ENCODE results near the gene MGMT. TPM values are rescaled to one million over a fixed set of nuclear protein-coding genes. Genes with fewer than 3 reads are reported as not detected.

Gene MGMT
- polyA plus RNA-seq, 1 donor from 2014 or later = 0.94 TPM

DNA sequence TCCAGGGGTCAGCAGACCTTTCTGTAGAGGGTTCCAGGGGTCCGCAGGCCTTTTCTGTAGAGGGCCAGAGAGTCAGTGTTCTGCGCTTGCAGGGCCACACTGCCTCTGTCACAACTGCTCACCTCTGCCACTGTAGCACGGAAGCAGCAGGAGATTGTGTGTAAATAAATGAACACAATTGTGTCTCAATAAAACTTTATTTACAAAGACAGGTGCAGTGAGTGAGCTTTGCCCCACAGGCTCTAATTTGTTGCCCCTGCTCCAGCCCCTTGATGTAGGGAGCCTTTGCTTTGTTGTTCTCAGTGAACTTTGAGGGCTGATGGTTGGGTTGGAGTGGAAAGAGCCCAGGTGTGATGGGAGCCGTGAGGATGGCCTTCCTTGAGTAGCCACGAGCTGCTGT, 67.8 kb downstream of the MGMT start:
- Histone ChIP-seq H4K20me1 (ENCODE audit: insufficient read depth) (no peaks in the 10 kb centered on the region), H3K36me3 (ENCODE audit: insufficient read depth, low read length) (no peaks in the 10 kb centered on the region), H3K79me2 (replicated peaks; ENCODE audit: insufficient read depth, low read length) (no peaks in the 10 kb centered on the region), H3K9ac (ENCODE audit: low read length) (no peak overlapping the region), H3K27me3 (ENCODE audit: insufficient read depth, low read depth, low read length) (no peaks in the 10 kb centered on the region), H3K9me2 (ENCODE audit: insufficient read depth, low read length) (no peaks in the 10 kb centered on the region), H3K27ac (ENCODE audit: low read length) (no peak overlapping the region), H3K9me3 (ENCODE audit: low read length) (no peaks in the 10 kb centered on the region), H3K4me2 (ENCODE audit: low read length) (no peak overlapping the region), H2AFZ (ENCODE audit: low read depth, low read length) (no peak overlapping the region), H3F3A (ENCODE audit: insufficient read depth, low read length, poor library complexity, severe bottlenecking) (no peaks in the 10 kb centered on the region), H3K4me3 (ENCODE audit: low read length) (no peak overlapping the region)
- TF ChIP-seq RAD21 (conservative IDR thresholded peaks at IDR 0.05) = no peak

DNA sequence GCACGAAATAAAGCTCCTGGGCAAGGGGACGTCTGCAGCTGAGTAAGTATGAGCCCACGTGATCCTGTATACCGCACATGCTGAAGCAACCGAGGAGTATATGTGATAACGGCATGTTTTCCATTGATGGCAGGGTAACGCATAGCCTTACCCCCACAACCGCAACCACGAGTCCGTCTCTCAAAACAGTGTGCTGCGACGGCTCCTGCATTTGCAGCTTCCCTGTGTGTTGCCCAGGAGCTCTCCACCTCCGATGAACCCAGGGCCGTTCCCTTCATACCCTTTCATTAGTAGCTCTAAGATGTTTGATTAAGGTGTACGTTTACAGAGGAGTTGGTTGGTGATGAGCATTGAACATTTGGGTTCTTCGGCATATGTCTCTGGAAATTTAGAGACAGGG, 69.3 kb downstream of the MGMT start:
- no peak overlapping the region for H2AFZ ChIP-seq (ENCODE audit: low read depth, low read length)
- H3K27ac ChIP-seq (ENCODE audit: low read length) = no peak overlapping the region
- TF ChIP-seq MXI1 (conservative IDR thresholded peaks at IDR 0.05; ENCODE audit: poor library complexity, severe bottlenecking) (no peak), SMC3 (conservative IDR thresholded peaks at IDR 0.05; ENCODE audit: poor library complexity) (no peak), RAD21 (conservative IDR thresholded peaks at IDR 0.05) (no peak), TAF1 (IDR thresholded peaks at IDR 0.05; ENCODE audit: low read depth) (no peak), EP300 (conservative IDR thresholded peaks at IDR 0.05; ENCODE audit: poor library complexity, severe bottlenecking) (no peak), POLR2AphosphoS5 (IDR thresholded peaks at IDR 0.05) (no peak), EZH2 (IDR thresholded peaks at IDR 0.05; ENCODE audit: borderline replicate concordance, insufficient read depth, low read length, poor library complexity, severe bottlenecking) (no peak)
- TF ChIP-seq, protein P1, sequence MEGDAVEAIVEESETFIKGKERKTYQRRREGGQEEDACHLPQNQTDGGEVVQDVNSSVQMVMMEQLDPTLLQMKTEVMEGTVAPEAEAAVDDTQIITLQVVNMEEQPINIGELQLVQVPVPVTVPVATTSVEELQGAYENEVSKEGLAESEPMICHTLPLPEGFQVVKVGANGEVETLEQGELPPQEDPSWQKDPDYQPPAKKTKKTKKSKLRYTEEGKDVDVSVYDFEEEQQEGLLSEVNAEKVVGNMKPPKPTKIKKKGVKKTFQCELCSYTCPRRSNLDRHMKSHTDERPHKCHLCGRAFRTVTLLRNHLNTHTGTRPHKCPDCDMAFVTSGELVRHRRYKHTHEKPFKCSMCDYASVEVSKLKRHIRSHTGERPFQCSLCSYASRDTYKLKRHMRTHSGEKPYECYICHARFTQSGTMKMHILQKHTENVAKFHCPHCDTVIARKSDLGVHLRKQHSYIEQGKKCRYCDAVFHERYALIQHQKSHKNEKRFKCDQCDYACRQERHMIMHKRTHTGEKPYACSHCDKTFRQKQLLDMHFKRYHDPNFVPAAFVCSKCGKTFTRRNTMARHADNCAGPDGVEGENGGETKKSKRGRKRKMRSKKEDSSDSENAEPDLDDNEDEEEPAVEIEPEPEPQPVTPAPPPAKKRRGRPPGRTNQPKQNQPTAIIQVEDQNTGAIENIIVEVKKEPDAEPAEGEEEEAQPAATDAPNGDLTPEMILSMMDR (IDR thresholded peaks at IDR 0.05; ENCODE audit: poor library complexity, severe bottlenecking) = no peak
- TF ChIP-seq, protein P2, sequence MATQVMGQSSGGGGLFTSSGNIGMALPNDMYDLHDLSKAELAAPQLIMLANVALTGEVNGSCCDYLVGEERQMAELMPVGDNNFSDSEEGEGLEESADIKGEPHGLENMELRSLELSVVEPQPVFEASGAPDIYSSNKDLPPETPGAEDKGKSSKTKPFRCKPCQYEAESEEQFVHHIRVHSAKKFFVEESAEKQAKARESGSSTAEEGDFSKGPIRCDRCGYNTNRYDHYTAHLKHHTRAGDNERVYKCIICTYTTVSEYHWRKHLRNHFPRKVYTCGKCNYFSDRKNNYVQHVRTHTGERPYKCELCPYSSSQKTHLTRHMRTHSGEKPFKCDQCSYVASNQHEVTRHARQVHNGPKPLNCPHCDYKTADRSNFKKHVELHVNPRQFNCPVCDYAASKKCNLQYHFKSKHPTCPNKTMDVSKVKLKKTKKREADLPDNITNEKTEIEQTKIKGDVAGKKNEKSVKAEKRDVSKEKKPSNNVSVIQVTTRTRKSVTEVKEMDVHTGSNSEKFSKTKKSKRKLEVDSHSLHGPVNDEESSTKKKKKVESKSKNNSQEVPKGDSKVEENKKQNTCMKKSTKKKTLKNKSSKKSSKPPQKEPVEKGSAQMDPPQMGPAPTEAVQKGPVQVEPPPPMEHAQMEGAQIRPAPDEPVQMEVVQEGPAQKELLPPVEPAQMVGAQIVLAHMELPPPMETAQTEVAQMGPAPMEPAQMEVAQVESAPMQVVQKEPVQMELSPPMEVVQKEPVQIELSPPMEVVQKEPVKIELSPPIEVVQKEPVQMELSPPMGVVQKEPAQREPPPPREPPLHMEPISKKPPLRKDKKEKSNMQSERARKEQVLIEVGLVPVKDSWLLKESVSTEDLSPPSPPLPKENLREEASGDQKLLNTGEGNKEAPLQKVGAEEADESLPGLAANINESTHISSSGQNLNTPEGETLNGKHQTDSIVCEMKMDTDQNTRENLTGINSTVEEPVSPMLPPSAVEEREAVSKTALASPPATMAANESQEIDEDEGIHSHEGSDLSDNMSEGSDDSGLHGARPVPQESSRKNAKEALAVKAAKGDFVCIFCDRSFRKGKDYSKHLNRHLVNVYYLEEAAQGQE (IDR thresholded peaks at IDR 0.05; ENCODE audit: borderline replicate concordance) = no peak
- no peaks in the 10 kb centered on the region for H3K27me3 ChIP-seq (ENCODE audit: insufficient read depth, low read depth, low read length)
- H3K79me2 ChIP-seq (replicated peaks; ENCODE audit: insufficient read depth, low read length) = no peaks in the 10 kb centered on the region
- no peak overlapping the region for H3K4me3 ChIP-seq (ENCODE audit: low read length)
- H3F3A ChIP-seq (ENCODE audit: insufficient read depth, low read length, poor library complexity, severe bottlenecking) = no peaks in the 10 kb centered on the region
- H3K9me3 ChIP-seq (ENCODE audit: low read length) = no peaks in the 10 kb centered on the region
- H4K20me1 ChIP-seq (ENCODE audit: insufficient read depth) = no peaks in the 10 kb centered on the region
- no peaks in the 10 kb centered on the region for H3K9me2 ChIP-seq (ENCODE audit: insufficient read depth, low read length)
- H3K4me2 ChIP-seq (ENCODE audit: low read length) = no peak overlapping the region
- H3K36me3 ChIP-seq (ENCODE audit: insufficient read depth, low read length) = no peaks in the 10 kb centered on the region
- no peak overlapping the region for H3K9ac ChIP-seq (ENCODE audit: low read length)

DNA sequence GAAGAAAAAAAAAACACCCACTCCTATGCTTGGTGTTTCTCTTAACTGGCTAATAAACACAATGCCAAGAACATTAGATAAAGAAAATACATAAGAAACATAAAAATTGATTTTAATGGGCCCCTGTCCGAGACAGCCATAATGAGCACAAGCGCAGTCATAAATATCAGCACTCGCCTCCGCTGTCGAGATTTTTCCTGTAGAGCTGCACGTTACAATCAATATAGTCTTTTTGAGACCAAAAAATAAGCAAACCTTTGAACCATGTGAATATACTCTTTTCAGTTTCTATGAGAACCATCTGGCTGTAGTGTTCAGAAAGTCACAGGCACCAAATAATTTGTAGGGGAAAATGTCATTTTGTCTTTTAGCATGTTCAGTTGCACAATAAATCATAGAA, 70.1 kb downstream of the MGMT start:
- Histone ChIP-seq H3F3A (ENCODE audit: insufficient read depth, low read length, poor library complexity, severe bottlenecking) (no peaks in the 10 kb centered on the region), H3K9ac (ENCODE audit: low read length) (no peak overlapping the region)

More for the DNA sequence above, 70.1 kb downstream of the MGMT start:
- Histone ChIP-seq H4K20me1 (ENCODE audit: insufficient read depth) (no peaks in the 10 kb centered on the region), H3K9me2 (ENCODE audit: insufficient read depth, low read length) (no peaks in the 10 kb centered on the region), H3K27ac (ENCODE audit: low read length) (no peak overlapping the region), H3K4me2 (ENCODE audit: low read length) (no peak overlapping the region), H3K36me3 (ENCODE audit: insufficient read depth, low read length) (no peaks in the 10 kb centered on the region), H3K27me3 (ENCODE audit: insufficient read depth, low read depth, low read length) (no peaks in the 10 kb centered on the region), H2AFZ (ENCODE audit: low read depth, low read length) (no peak overlapping the region), H3K79me2 (replicated peaks; ENCODE audit: insufficient read depth, low read length) (no peaks in the 10 kb centered on the region), H3K9me3 (ENCODE audit: low read length) (no peaks in the 10 kb centered on the region), H3K4me3 (ENCODE audit: low read length) (no peak overlapping the region)
- TF ChIP-seq SMC3 (conservative IDR thresholded peaks at IDR 0.05; ENCODE audit: poor library complexity) (no peak), POLR2AphosphoS5 (IDR thresholded peaks at IDR 0.05) (no peak), EZH2 (IDR thresholded peaks at IDR 0.05; ENCODE audit: borderline replicate concordance, insufficient read depth, low read length, poor library complexity, severe bottlenecking) (no peak), MXI1 (conservative IDR thresholded peaks at IDR 0.05; ENCODE audit: poor library complexity, severe bottlenecking) (no peak), RAD21 (conservative IDR thresholded peaks at IDR 0.05) (no peak), TAF1 (IDR thresholded peaks at IDR 0.05; ENCODE audit: low read depth) (no peak), EP300 (conservative IDR thresholded peaks at IDR 0.05; ENCODE audit: poor library complexity, severe bottlenecking) (no peak)
- TF ChIP-seq, protein P1 (IDR thresholded peaks at IDR 0.05; ENCODE audit: poor library complexity, severe bottlenecking) = no peak
- TF ChIP-seq, protein P2 (IDR thresholded peaks at IDR 0.05; ENCODE audit: borderline replicate concordance) = no peak

Data from neural cell (in vitro differentiated cells).